Measurements from ENCODE around the gene MBNL2. TPM values are rescaled to one million over a fixed set of nuclear protein-coding genes. Genes with fewer than 3 reads are reported as not detected.

Gene MBNL2
- total and polyA plus RNA-seq, 2 experiments from 2014 or later, result 0.55 to 3.2 TPM

DNA sequence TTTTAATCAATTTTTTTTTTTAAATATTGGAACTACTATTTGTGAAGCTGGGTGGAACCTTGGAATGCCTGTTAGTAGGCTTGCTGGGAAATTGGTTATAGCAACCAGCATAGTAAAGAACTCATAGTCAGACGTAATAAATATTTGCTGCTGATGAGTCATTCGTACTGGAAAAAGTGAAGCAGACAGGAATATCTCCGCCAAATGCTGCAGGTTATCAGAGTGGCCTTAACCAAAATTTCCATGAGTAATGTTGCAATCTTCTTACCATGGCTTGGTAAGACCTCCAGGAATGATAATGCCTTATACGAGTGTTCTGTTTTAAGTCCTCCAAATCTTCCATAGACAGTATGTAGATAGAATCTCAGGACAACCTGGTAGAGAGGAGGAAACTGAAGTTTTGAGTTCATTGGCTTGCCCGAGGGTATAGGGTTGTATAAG, 34.2 kb downstream of the MBNL2 start:
- H3K4me3 Mint-ChIP-seq, result no peak overlapping the region
- H3K27me3 Mint-ChIP-seq (ENCODE audit: insufficient read depth, low read depth, poor library complexity), result peaks cover 5% of the 10 kb centered on the region
- H3K9me3 Mint-ChIP-seq, result no peaks in the 10 kb centered on the region
- TF ChIP-seq ZNF114 (CRISPR knock-in tag; IDR thresholded peaks at IDR 0.05) (no peak), STAT1 (IDR thresholded peaks at IDR 0.05; ENCODE audit: unreplicated experiment) (no peak), JUNB (IDR thresholded peaks at IDR 0.05; ENCODE audit: unreplicated experiment) (no peak), POLR2AphosphoS5 (IDR thresholded peaks at IDR 0.05; ENCODE audit: low read depth) (no peak), CREB1 (CRISPR knock-in tag; IDR thresholded peaks at IDR 0.05; ENCODE audit: low read depth) (no peak), ZNF331 (CRISPR knock-in tag; IDR thresholded peaks at IDR 0.05; ENCODE audit: low read depth) (no peak), EZH2phosphoT487 (IDR thresholded peaks at IDR 0.05; ENCODE audit: unreplicated experiment) (no peak), EZH2 (IDR thresholded peaks at IDR 0.05; ENCODE audit: low read depth, unreplicated experiment) (no peak), NANOG (IDR thresholded peaks at IDR 0.05; ENCODE audit: borderline replicate concordance) (no peak)
- TF ChIP-seq, protein P1, sequence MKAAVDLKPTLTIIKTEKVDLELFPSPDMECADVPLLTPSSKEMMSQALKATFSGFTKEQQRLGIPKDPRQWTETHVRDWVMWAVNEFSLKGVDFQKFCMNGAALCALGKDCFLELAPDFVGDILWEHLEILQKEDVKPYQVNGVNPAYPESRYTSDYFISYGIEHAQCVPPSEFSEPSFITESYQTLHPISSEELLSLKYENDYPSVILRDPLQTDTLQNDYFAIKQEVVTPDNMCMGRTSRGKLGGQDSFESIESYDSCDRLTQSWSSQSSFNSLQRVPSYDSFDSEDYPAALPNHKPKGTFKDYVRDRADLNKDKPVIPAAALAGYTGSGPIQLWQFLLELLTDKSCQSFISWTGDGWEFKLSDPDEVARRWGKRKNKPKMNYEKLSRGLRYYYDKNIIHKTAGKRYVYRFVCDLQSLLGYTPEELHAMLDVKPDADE (IDR thresholded peaks at IDR 0.05), result no peak
- TF ChIP-seq, protein P2, sequence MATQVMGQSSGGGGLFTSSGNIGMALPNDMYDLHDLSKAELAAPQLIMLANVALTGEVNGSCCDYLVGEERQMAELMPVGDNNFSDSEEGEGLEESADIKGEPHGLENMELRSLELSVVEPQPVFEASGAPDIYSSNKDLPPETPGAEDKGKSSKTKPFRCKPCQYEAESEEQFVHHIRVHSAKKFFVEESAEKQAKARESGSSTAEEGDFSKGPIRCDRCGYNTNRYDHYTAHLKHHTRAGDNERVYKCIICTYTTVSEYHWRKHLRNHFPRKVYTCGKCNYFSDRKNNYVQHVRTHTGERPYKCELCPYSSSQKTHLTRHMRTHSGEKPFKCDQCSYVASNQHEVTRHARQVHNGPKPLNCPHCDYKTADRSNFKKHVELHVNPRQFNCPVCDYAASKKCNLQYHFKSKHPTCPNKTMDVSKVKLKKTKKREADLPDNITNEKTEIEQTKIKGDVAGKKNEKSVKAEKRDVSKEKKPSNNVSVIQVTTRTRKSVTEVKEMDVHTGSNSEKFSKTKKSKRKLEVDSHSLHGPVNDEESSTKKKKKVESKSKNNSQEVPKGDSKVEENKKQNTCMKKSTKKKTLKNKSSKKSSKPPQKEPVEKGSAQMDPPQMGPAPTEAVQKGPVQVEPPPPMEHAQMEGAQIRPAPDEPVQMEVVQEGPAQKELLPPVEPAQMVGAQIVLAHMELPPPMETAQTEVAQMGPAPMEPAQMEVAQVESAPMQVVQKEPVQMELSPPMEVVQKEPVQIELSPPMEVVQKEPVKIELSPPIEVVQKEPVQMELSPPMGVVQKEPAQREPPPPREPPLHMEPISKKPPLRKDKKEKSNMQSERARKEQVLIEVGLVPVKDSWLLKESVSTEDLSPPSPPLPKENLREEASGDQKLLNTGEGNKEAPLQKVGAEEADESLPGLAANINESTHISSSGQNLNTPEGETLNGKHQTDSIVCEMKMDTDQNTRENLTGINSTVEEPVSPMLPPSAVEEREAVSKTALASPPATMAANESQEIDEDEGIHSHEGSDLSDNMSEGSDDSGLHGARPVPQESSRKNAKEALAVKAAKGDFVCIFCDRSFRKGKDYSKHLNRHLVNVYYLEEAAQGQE (IDR thresholded peaks at IDR 0.05; ENCODE audit: unreplicated experiment), result no peak
- TF ChIP-seq, protein P3, sequence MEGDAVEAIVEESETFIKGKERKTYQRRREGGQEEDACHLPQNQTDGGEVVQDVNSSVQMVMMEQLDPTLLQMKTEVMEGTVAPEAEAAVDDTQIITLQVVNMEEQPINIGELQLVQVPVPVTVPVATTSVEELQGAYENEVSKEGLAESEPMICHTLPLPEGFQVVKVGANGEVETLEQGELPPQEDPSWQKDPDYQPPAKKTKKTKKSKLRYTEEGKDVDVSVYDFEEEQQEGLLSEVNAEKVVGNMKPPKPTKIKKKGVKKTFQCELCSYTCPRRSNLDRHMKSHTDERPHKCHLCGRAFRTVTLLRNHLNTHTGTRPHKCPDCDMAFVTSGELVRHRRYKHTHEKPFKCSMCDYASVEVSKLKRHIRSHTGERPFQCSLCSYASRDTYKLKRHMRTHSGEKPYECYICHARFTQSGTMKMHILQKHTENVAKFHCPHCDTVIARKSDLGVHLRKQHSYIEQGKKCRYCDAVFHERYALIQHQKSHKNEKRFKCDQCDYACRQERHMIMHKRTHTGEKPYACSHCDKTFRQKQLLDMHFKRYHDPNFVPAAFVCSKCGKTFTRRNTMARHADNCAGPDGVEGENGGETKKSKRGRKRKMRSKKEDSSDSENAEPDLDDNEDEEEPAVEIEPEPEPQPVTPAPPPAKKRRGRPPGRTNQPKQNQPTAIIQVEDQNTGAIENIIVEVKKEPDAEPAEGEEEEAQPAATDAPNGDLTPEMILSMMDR (conservative IDR thresholded peaks at IDR 0.05; ENCODE audit: low read depth in 2 of 2), result no peak
- TF ChIP-seq, protein P4, sequence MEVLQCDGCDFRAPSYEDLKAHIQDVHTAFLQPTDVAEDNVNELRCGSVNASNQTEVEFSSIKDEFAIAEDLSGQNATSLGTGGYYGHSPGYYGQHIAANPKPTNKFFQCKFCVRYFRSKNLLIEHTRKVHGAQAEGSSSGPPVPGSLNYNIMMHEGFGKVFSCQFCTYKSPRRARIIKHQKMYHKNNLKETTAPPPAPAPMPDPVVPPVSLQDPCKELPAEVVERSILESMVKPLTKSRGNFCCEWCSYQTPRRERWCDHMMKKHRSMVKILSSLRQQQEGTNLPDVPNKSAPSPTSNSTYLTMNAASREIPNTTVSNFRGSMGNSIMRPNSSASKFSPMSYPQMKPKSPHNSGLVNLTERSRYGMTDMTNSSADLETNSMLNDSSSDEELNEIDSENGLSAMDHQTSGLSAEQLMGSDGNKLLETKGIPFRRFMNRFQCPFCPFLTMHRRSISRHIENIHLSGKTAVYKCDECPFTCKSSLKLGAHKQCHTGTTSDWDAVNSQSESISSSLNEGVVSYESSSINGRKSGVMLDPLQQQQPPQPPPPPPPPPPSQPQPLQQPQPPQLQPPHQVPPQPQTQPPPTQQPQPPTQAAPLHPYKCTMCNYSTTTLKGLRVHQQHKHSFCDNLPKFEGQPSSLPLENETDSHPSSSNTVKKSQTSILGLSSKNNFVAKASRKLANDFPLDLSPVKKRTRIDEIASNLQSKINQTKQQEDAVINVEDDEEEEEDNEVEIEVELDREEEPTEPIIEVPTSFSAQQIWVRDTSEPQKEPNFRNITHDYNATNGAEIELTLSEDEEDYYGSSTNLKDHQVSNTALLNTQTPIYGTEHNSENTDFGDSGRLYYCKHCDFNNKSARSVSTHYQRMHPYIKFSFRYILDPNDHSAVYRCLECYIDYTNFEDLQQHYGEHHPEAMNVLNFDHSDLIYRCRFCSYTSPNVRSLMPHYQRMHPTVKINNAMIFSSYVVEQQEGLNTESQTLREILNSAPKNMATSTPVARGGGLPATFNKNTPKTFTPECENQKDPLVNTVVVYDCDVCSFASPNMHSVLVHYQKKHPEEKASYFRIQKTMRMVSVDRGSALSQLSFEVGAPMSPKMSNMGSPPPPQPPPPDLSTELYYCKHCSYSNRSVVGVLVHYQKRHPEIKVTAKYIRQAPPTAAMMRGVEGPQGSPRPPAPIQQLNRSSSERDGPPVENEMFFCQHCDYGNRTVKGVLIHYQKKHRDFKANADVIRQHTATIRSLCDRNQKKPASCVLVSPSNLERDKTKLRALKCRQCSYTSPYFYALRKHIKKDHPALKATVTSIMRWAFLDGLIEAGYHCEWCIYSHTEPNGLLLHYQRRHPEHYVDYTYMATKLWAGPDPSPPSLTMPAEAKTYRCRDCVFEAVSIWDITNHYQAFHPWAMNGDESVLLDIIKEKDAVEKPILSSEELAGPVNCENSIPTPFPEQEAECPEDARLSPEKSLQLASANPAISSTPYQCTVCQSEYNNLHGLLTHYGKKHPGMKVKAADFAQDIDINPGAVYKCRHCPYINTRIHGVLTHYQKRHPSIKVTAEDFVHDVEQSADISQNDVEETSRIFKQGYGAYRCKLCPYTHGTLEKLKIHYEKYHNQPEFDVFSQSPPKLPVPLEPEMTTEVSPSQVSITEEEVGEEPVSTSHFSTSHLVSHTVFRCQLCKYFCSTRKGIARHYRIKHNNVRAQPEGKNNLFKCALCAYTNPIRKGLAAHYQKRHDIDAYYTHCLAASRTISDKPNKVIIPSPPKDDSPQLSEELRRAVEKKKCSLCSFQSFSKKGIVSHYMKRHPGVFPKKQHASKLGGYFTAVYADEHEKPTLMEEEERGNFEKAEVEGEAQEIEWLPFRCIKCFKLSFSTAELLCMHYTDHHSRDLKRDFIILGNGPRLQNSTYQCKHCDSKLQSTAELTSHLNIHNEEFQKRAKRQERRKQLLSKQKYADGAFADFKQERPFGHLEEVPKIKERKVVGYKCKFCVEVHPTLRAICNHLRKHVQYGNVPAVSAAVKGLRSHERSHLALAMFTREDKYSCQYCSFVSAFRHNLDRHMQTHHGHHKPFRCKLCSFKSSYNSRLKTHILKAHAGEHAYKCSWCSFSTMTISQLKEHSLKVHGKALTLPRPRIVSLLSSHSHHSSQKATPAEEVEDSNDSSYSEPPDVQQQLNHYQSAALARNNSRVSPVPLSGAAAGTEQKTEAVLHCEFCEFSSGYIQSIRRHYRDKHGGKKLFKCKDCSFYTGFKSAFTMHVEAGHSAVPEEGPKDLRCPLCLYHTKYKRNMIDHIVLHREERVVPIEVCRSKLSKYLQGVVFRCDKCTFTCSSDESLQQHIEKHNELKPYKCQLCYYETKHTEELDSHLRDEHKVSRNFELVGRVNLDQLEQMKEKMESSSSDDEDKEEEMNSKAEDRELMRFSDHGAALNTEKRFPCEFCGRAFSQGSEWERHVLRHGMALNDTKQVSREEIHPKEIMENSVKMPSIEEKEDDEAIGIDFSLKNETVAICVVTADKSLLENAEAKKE (CRISPR knock-in tag; IDR thresholded peaks at IDR 0.05), result no peak
- Histone ChIP-seq H3K27me3 (ENCODE audit: insufficient read depth) (no peaks in the 10 kb centered on the region), H3K4me2 (no peak overlapping the region; the same call in 1 of the 2 replicates), H4K20me1 (replicated peaks; ENCODE audit: insufficient read depth) (no peaks in the 10 kb centered on the region), H3K4me3 (no peak overlapping the region), H3F3A (replicated peaks; ENCODE audit: low read depth) (no peaks in the 10 kb centered on the region), H2AFZ (no peak overlapping the region), H3K79me2 (replicated peaks; ENCODE audit: insufficient read depth) (no peaks in the 10 kb centered on the region), H3K9me2 (ENCODE audit: insufficient read depth) (no peaks in the 10 kb centered on the region), H3K27ac (ENCODE audit: low read depth) (no peak overlapping the region), H3K36me3 (ENCODE audit: insufficient read depth) (no peaks in the 10 kb centered on the region), H3K4me1 (ENCODE audit: insufficient read depth) (peaks cover 32% of the 10 kb centered on the region)
- H3K27ac Mint-ChIP-seq, result no peak overlapping the region
- DNase-seq (ENCODE audit: low spot score), result no peak
- no peaks in the 10 kb centered on the region for H3K36me3 Mint-ChIP-seq (ENCODE audit: low read depth)
- ATAC-seq, result no peak
- peaks cover 51% of the 10 kb centered on the region for H3K4me1 Mint-ChIP-seq
